ENCODE data around the gene ZNF710.

ZNF710 gene

DNA sequence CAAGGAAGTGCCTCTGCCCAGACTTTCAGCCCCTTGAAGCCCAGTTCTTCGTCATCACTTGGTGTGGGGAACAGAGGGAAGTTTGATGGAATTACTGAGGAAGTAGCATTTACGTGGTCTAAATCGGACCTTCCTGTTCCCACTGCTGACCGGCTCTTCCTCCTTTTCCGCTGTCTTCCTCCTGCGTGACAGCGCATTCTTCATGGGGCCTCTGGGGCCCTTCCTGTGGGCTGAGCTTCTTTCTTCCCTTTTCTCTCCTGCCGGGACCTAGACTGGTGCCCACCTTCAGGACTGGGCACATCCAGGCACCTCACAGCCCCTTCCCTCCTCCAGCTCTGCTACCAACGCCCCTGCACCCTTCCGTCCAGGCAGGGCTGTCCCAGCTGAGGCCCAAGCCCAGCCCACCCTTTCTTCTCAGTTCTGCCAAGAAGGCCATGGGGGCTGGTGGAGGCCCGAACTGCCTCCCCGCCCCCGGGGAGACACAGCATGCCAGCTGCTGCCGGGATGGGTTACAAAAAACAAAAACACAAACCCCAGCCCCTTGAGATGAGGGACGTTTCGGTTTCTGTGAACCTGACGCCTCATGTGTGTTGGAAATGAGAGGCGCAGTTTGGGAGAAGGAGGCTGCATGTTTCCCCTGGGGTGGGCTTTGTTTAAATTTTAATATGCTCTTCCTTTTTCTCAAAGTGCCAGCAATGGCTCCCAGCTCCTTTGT is 19.1 kb downstream of the ZNF710 start:
- no peak for DNase-seq

DNA sequence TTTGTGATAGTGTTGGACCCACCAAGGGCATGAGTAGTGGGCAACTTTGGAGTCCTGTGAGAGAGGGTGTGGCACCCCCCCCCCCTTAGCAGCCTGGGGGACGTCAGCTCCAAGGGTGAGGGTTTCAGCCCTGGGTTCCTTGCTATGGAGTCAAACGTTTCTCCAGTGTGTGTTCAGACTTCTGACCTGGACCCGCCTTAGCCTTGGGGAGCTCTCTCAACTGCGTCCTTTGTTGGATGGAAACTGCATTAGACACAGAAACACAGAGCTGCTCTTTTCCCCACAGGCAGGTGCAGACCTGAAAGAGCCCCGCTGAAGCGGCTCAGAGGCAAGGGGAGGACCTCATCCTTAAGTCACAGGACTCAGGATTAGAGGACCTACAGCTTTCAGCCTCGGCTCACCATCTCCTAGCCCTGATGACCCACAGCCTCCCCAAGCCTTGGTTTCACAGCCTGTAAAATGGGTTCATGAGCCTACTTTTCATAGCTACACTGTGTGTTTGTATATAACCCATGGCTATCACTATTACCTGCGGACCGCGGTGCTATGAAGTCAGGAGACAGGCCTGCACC is 19.9 kb downstream of the ZNF710 start:
- DNase-seq, result no peak

DNA sequence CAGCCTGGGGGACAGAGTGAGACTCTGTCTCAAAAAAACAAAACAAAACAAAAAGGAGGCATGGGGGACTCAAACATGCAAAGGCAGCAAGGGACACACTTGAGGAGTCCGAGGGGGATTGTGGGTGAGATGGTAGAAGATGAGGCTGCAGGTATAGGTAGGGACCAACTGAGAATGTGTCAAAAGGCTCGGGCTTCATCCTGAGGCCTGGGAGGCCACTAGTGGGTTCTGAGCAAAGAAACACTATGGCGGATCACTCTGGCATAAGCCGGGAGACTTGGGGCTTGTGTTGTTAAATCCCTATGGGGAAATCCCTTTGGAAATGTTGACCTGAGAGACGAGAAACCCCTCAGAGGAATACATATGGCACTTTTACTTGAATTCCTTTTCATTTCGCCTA is 21.2 kb downstream of the ZNF710 start:
- no peak for DNase-seq

DNA sequence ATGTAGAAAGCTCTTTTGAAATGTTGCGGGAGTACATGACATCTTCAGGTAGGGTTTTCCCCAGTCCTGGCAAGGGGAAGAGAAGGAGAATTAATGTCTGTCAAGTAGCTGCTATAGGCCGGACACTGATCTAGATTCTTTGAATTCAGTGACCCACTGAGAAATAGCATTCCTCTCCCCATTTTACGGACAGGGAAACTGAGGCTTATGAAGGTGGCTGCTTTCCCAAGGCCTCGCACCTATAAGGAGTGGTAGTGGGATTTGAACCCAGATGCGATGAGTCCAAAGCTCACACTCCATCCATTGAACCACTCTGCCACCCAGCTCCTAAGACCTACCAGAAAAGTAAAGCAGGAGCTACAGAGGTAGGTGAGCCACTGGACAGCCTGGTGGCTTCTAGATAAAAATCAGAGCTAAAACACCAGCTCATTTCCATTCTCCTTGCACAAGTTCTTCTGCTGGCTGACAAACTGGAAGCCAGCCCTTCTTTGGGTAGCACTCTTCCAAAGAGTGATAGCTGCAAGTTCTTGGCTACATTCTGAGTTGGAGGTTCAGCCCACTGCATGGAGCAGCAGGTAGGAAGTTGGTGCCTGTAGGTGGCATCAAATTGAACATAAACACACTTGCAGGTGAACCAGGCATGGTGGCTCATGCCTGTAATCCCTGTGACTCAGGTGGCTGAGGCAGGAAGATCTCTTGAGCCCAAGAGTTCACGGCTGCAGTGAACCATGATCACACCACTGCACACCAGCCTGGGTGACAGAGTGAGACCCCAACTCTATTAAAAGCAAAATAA is 22.0 kb downstream of the ZNF710 start:
- DNase-seq, result no peak

DNA sequence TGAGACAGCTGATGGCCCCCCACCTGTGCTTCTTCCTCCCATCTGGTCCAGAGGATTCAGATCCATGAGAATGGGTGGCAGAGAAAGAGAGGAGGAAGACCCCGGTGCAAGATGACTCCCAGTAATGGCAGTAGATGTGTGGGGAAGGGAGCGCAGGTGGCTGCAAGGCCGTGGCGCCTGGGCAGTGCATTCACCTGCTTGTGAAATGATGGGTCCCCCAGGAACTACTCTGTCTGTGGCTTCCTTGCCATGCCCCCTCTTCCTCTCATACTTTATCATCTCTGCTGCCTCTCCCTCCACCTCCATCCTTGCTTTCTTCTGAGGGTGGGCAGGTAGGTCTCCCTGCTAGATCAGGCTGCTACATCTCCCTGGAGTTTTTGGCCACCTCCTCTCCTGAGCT is 23.3 kb downstream of the ZNF710 start:
- DNase-seq, result no peak

DNA sequence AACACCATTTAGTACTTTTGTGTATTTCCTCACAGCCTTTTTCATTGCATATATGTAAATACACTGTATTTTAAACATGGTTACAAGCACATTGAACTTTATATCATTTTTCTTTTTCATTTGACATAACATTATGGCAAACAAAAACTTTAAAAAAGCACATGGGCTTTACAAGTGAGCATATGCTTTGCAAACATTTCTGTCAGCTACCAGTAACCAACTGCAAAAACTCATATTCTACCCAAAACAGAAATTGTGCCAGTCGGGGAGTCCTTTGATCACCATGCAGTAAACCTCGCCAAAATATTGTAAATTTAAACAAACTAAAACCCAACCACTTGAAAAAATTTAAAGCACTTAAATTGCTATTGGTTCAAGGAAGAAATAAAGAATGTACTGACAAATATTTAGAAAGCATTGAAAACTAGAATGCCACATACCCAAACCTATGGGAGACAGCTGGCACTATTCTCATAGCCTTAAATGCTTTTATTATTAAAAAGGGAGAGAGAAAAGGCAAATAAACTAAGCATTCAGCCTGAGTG is 24.4 kb downstream of the ZNF710 start:
- no peak for DNase-seq

DNA sequence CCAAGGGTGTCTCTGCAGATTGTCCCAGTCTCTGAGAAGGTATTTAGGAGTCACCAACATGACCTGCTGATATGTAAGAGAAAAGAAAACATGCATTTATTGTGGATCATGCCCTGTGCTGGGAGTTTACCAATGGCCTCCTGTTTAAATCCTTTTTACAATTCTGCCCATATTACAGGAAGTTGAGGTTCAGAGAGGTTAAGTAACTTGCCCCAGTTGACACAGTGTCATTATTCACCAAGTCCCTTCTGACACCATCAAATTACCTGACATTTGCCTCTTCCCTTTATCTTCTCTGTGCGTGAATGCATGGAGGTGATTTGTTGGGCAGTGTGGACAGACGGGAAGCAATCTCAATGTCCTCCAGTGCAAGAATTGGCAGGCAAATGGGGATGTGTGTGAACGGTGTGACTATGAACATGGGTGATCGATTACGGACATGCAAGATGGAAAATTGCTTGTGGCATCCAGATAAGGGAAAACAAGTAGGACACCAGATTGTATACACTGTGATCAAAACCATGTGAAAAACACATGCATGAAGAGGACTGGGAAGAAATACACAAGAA is 27.3 kb downstream of the ZNF710 start:
- no peak for DNase-seq

DNA sequence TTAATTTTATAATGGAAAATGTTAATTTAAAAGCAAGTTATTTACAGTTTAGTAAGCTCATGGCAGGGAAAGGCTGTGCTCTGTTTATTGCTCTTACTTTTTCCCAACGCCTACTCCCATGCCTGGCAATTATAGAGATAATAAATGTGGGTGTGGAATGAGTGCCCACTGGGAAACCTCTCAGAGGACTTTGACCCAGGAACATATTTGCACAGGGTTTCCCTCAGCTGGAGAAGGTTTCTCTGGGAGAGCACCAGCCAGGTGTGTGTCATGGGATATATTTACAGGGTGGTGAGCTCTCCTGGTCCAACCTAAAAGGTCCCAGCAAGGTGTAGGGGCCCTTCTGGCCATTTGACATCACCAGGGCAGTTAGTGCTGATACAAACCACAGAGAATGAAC is 27.9 kb downstream of the ZNF710 start:
- DNase-seq, result no peak

DNA sequence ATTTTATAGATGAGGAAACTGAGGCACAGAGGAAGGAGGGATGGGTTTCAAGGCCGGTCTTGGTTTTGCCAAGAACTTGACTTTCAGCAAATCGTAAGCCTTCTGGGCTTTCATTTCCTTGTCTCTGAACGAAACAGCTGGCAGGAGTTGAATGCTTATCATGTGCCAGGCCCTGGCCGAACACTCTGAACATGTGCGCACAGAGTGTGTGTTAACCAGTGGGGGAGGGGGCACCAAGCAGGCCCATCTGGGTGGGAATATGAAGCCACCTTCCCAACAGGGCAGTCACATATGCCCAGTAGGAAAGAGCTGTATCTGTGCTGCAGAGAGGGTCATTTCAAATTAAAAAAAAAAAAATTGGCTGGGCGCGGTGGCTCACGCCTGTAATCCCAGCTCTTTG is 29.3 kb downstream of the ZNF710 start:
- DNase-seq, result no peak

DNA sequence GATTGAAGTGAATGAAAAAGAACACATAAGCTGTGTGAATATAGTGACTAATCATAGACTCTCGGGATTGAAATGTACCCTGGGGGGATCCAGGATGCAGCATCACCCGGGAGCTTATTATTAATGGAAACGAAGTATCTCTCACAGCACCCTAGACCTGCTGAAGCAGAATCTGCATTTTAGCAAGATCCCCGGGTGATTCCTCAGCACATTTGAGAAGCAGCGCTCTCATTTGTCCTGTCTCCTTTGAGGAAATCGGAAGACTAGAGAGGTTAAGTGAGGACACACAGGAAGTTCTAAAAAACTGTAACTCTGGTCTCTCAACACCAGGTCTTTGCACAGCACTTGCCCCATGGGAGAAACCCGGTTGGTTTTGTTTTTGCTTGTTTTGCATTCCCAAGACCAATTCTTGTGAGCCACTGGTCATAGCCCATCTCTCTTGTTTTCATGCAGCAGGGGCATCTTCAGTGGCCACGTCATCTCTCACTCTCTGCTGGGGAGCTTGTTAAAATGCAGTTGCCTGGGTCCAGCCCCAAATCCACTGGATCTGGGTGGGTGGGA is 30.2 kb downstream of the ZNF710 start:
- no peak for DNase-seq

DNA sequence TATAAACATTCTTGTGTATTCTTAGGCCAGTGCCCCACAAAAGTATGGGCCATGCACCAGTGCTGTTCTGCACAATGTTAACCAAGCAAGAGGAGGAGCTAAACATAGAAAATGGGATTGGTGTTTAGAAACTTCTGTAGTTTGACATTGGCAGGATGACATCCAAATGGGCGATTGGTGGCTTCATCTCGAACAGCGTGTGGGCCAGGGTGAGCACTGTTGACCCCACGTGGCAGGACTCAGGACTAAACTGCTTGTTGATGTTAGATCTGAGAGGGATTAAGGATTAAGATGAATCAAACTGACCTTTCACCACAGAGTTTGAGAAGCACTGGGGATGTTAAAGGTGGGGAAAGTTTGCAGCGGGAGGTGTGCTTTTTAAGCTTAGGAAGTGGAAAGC is 31.9 kb downstream of the ZNF710 start:
- no peak for DNase-seq

DNA sequence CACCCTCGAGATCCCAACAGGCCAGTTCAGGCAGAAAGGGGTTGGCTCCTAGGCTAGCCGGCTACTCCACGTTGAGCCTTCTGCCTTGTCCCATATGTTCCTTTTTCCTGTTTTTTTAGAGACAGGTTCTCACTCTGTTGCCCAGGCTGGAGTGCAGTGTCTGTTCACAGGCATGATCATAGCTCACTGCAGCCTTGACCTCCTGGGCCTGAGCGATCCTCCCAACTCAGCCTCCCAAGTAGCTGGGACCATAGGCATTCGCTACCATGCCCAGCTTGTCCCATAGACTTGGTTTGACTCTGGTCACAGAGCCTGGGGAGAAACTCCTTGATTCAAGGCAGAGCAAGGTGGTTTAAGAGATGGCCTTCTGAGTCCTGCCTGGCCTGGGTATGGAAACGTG is 32.3 kb downstream of the ZNF710 start:
- no peak for DNase-seq

DNA sequence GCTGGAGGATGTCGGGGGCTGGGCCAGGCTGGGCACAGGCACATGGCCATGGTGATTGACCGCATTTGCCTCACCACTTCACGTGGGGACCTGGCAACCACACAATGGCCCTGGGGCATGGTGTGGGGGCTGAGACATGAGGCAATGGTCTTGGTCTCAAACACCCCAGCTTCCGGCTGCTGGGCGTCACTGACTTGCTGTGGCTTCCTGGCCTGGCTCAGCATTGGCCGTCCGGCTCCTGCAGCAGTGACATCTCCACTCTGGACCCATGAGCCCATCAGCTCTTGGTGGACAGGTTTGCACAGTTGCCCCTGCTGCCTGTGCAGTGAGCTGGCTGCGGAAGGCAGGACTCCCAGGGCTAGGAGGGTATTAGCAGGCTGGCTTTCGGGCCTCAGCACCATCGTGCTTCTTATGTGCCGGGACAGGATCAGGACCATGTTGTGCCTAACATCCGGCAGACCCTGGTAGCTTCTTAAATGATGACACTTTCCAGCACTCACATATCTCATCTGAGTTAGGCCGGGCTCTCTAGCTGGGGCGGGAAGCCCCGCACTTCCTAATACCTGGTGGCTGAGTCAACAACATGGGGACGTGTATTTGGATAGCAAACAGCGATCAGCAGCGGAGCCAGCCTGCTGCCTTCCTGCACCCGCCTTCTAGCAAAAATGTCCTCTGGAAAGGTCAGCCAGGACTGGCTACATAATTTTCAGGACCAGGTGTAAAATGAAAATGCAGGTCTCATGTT is 34.1 kb downstream of the ZNF710 start:
- peak in 1 of 2 donors; percentile 44 for DNase-seq

DNA sequence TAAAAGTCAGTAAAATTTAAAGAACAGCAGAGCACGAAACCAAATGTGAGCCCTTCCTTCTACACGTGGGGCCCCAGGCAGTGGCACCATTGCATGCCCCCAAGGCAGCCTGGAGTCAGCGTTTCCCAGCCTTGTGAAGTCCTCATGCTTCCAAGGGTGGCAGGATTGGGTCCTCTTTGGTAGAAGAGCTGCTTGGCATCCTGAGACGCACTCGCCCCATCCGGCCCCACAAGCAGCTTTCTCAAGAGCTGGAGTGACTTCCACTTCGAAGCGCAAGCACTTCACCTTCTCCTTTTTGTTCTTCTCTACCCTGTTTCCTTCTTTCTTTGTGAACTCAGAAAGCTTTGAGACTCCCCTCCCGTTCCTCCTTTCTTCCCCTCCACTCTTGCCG is 34.7 kb downstream of the ZNF710 start:
- DNase-seq, result peak in 1 of 2 donors; percentile 46

DNA sequence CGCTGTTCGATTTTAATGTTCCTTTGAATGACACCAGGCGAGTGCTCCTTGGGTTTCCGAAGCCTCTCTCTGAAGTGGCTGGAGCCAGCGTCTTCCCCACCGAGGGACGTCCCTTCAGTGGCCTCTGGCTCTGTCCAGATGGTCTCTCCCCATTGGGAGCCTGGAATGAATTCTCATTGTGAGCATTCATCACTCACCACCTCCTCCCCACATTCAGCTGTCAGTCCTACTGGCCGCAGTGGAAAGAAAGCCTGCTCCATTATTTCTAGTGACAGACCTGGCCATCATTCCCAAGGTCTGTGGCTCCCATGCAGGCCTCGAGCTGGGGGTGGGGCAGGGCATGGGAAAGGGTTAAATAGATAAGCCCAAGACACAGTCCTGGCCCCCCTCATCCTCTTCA is 35.2 kb downstream of the ZNF710 start:
- DNase-seq, result no peak

DNA sequence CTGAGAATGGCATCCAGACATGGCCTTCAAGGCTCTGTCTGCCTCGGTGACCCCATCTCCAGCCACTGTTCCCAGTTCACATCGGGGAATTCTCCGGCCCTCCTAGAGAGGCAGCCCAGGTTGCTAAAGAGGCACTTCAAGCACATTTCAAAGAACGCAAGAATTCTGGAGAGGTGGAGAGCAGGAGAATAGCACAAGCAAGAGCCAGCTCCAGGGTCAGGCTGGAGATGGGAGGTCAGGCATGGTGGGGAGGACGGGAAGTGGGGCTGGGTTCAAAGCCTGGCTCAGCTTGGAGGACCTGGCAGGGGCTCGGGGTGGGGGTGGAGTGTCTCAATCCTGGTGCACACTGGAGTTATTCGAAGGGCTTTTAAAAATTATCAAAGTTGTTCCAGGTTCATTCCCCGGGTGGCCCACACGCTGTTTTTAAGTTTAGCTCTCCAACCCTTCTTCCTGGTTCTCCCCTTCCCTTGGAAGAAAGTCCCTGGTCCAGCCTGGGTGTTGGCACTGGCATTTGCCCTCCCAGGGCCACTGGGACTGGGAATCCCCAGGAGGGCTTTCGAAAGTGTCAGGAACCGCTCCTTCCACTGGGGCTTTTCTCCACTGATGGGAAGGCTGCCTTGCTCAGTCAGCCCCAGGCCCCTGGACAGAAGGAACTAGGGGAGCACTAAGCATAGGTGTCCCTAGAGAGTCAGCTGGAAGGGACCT is 35.8 kb downstream of the ZNF710 start:
- no peak for DNase-seq

DNA sequence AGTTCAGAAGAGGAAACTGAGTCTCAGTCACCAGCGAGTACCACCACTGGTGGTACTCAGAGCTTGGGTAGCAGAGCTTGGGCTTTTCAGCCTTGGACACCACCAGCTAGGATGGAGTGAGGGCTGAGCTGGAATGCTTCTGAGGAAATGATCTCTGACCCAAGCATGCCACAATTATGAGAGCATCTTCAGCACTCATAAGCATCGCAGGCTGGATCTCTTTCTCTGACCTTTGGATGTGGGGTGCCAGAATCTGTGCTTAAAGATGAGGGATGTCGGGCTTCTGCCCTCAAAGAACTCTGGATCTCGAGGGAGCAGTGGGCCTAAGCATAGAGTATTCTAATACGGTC is 36.4 kb downstream of the ZNF710 start:
- no peak for DNase-seq

DNA sequence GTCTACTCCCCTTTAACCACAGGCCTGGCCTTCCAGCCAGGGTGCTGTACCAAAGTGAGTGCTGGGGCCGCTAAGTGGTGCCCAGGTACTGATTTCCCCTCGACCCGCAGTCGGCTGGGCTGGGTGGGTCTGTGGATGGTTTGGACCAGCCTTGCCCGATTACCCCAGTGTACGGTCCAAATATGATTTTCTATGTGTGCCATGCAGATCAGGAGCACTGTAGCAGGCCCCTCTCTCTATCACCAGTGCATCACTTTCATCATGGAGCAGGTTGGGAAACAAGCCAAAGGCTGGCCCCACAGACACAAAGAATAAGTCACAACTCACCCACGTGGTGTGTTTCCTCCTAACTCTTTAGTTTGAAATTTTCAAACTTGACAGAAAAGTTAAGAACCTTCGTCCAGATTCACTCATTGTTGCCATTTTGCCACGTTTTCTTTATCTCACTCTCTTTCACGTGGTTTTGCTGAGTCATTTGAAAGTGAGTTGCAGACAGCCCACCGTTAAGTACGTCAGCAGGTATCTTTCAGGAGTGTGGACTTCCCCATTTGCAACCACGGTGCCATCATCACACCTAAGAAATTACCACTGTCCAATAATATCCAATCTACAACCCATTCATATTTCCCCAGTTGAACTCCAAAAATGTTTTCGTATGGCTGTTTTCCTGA is 37.0 kb downstream of the ZNF710 start:
- DNase-seq, result no peak

DNA sequence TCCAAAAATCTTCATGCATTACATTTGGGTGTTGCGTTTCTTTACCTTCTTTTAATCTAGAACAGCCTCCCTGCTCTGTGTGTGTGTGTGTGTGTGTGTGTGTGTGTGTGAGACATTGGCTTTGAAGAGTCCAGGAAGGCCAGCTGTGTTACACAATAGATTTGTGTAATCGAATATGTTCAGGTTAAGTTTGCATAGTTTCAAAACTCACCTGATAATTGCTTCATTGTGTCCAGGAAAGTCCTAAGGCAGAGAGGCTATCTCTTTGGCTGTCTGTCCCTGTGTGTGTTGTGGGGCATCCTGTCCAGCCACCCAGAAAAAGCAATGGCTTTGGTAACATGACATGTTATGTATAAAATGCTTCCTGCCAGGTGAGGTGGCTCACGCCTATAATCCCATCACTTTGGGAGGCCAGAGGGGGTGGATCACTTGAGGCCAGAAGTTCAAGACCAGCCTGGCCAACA is 37.5 kb downstream of the ZNF710 start:
- no peak for DNase-seq

DNA sequence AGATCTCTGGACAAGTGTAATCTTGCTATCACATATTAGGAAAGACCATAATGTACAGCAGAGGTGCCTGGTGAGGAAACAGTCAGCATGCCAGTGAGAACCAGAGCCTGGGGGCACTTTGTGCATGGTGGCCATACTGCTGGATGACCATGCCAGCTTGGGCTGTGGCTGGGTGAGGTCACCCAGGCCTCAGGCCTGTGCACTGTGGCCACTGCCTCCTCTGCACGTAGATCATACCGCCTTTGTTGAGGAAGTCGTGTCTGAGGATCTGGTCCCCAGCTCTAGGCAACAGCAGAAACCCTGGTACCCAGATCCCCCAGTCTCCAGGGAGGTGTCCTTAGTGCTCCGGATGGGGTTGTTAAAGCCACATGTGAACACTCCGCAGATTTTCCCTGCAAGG is 38.9 kb downstream of the ZNF710 start:
- DNase-seq, result no peak

DNA sequence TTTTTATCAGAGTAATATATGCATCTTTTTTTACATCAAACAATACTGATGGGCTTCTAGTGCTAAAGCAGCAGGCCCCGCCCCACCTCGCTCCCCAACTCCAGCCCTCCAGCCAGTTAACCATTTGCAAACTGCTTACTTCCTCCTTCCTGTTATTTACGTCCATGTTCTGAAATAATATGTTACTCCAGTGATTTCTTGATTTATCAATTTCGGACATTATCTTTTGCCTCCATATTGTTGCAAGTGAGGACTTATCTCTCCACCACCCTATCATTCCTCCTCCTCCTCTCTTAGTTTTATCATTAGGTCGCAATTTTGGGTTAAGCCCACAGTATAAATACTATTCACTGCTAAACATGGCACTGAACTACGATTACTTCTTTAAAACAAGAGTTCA is 39.5 kb downstream of the ZNF710 start:
- DNase-seq, result no peak
